ENCODE measurements around the gene AQP6.

The AQP6 gene

DNA sequence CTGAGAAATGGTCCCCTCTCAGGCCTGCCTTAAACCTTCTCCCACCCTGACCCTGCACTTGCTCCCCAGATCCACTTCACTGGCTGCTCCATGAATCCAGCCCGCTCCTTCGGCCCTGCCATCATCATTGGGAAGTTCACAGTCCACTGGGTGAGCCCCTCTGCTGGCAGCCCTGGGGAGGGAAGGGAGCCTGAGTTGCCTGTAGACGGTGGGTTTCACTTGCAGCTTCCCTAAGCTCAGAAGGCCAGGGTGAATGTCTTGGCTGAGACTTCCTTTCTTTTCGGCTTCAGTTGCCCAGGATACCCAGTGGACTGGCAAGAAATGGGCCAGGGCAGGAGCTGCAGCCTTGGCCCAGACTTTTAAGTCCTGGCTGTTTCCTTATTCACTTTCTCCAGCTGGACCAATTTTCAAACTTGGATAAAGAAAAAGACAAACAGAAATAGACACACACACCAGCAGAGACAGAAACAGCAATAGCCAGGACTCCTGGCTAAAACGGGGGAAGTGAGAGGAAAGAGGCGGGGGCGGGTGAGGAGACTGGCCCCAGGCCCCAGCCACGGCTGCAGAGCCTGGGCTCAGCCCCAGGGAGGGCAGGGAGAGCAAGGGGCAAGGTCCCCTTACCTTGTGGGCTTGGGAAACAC, 2.0 kb downstream of the AQP6 start:
- TF ChIP-seq, protein P1, sequence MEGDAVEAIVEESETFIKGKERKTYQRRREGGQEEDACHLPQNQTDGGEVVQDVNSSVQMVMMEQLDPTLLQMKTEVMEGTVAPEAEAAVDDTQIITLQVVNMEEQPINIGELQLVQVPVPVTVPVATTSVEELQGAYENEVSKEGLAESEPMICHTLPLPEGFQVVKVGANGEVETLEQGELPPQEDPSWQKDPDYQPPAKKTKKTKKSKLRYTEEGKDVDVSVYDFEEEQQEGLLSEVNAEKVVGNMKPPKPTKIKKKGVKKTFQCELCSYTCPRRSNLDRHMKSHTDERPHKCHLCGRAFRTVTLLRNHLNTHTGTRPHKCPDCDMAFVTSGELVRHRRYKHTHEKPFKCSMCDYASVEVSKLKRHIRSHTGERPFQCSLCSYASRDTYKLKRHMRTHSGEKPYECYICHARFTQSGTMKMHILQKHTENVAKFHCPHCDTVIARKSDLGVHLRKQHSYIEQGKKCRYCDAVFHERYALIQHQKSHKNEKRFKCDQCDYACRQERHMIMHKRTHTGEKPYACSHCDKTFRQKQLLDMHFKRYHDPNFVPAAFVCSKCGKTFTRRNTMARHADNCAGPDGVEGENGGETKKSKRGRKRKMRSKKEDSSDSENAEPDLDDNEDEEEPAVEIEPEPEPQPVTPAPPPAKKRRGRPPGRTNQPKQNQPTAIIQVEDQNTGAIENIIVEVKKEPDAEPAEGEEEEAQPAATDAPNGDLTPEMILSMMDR (IDR thresholded peaks at IDR 0.05; ENCODE audit: low read depth, low read length), result no peak
- H3K27ac ChIP-seq, result no peak overlapping the region
- no peaks in the 10 kb centered on the region for H3K9me3 ChIP-seq (ENCODE audit: severe bottlenecking)
- DNase-seq, result no peak
- no peak overlapping the region for H3K4me3 ChIP-seq (ENCODE audit: low read depth, low read length)
- H3K36me3 ChIP-seq, result no peaks in the 10 kb centered on the region
- H3K27me3 ChIP-seq (ENCODE audit: insufficient read depth, low read depth, severe bottlenecking), result no peaks in the 10 kb centered on the region

DNA sequence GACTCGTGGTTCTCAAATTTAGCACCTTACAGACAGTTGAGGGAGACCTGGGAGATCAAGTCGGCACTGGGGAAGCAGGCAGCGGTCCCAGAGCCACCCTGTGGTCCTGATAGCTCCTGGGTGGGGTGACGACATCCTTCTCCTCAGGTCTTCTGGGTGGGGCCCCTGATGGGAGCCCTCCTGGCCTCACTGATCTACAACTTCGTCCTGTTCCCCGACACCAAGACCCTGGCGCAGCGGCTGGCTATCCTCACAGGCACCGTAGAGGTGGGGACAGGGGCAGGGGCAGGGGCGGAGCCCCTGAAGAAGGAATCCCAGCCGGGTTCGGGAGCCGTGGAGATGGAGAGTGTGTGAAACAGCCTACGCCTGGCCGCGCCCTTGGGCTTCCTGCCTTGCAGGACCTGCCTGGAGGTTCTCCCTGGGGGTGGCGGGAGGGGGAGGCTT, 2.6 kb downstream of the AQP6 start:
- Histone ChIP-seq H3K36me3 (no peaks in the 10 kb centered on the region), H3K27ac (no peak overlapping the region), H3K4me3 (ENCODE audit: low read depth, low read length) (no peak overlapping the region), H3K27me3 (ENCODE audit: insufficient read depth, low read depth, severe bottlenecking) (no peaks in the 10 kb centered on the region), H3K9me3 (ENCODE audit: severe bottlenecking) (no peaks in the 10 kb centered on the region)
- TF ChIP-seq, protein P1 (IDR thresholded peaks at IDR 0.05; ENCODE audit: low read depth, low read length), result no peak
- no peak for DNase-seq

DNA sequence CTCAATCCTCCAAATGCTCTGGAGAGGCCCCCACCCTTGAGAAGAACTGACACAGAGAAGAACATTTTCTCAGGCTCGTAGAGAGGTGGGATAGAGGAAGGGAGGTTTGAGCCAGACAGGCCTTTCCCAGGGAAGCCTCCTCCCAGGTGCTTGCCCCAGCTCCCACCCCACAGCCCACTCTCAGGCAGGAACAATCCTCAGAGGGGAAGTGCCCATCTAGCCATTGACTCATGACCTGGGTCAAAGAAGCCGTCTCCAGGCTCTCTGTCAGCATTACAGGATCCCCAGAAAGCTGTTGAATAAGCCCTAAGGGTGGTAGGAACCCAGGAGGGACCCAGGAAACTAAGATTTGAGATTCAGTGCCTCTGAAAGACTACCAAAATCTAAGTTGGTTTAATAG, 3.8 kb downstream of the AQP6 start:
- Histone ChIP-seq H3K36me3 (no peaks in the 10 kb centered on the region), H3K9me3 (ENCODE audit: severe bottlenecking) (no peaks in the 10 kb centered on the region), H3K4me3 (ENCODE audit: low read depth, low read length) (no peak overlapping the region), H3K27me3 (ENCODE audit: insufficient read depth, low read depth, severe bottlenecking) (no peaks in the 10 kb centered on the region), H3K27ac (no peak overlapping the region)
- TF ChIP-seq, protein P1 (IDR thresholded peaks at IDR 0.05; ENCODE audit: low read depth, low read length), result no peak
- no peak for DNase-seq

DNA sequence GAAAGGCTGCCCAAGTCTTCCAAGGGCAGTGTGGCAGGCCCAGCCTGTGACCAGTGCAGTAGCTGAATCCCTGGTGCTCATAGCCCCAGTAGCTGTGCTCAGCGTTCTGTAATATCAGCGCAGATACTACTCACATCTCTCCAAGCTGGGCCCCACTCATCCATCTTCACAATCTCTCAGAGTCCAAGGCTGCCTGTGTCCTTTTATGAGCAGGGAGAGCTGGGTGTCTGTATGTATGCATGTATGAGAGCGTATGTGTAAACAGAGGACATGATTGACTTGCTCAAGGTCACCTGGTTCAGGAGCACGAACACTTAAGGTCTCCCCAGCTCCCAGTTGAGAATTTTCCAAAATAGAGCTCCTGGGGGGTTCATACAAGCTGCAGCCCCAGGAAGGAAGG, 5.4 kb downstream of the AQP6 start:
- H3K4me3 ChIP-seq (ENCODE audit: low read depth, low read length), result peak overlapping the region; percentile 6; the same call in 1 of the 2 replicates
- DNase-seq, result no peak
- no peaks in the 10 kb centered on the region for H3K27me3 ChIP-seq (ENCODE audit: insufficient read depth, low read depth, severe bottlenecking)
- H3K9me3 ChIP-seq (ENCODE audit: severe bottlenecking), result no peaks in the 10 kb centered on the region
- H3K27ac ChIP-seq, result peak overlapping the region; percentile 67
- TF ChIP-seq, protein P1 (IDR thresholded peaks at IDR 0.05; ENCODE audit: low read depth, low read length), result no peak
- no peaks in the 10 kb centered on the region for H3K36me3 ChIP-seq

DNA sequence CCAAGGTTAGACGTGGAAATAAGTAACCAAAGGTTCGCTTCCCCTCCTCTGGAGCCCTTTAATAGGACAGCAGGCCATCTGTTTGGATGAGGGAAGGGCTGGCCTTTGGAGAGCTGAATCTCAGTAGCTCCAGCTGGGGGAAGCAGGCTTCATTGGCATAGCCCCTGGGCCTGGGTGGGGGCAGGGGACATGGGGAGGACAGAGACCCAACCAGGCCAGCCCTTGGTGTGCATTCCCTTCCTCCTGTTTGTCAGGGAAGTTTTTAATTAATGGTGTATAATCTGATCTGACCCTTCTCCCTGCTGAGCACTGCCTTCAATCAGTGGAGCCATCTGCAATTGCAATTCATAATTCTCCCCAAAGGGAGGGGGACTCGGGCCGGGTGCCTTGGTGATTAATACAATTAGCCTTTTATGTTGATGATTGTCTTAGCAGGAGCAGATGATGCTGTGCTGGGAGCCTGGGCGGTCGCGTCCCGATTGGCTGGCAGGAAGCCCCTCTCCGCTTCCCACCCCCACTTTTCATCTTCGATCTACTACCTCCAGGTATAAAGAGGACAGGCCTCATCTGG, 6.4 kb downstream of the AQP6 start:
- Histone ChIP-seq H3K36me3 (no peaks in the 10 kb centered on the region), H3K4me3 (ENCODE audit: low read depth, low read length) (no peak overlapping the region; the same call in 1 of the 2 replicates), H3K27ac (peak overlapping the region; percentile 67), H3K9me3 (ENCODE audit: severe bottlenecking) (no peaks in the 10 kb centered on the region), H3K27me3 (ENCODE audit: insufficient read depth, low read depth, severe bottlenecking) (no peaks in the 10 kb centered on the region)
- TF ChIP-seq, protein P1 (IDR thresholded peaks at IDR 0.05; ENCODE audit: low read depth, low read length), result no peak
- peak; percentile 94 for DNase-seq

Data from WERI-Rb-1 (cell line).